Measurements from ENCODE around the gene NTF4. TPM values are rescaled to one million over a fixed set of nuclear protein-coding genes. Genes with fewer than 3 reads are reported as not detected.

The NTF4 gene
- total RNA-seq, 1 donor: not detected

GRCh38 chr19:49017666-49018351, 46.8 kb downstream of the NTF4 start:
- no peaks in the 10 kb centered on the region for H3K79me2 ChIP-seq (ENCODE audit: insufficient read depth, low read length)
- H3K9me3 ChIP-seq (ENCODE audit: low read depth, low read length): no peaks in the 10 kb centered on the region
- H3K4me1 ChIP-seq (ENCODE audit: insufficient read depth, low read length): peaks cover 15% of the 10 kb centered on the region
- DNase-seq (ENCODE audit: insufficient read length, low spot score, missing footprints): peak; percentile 98
- H3K36me3 ChIP-seq (ENCODE audit: insufficient read depth, low read length): peaks cover 13% of the 10 kb centered on the region
- H2AFZ ChIP-seq (ENCODE audit: low read length): peak overlapping the region; percentile 23
- H3K4me3 ChIP-seq (ENCODE audit: insufficient read depth, low read length): peak overlapping the region; percentile 70
- TF ChIP-seq, protein P1, sequence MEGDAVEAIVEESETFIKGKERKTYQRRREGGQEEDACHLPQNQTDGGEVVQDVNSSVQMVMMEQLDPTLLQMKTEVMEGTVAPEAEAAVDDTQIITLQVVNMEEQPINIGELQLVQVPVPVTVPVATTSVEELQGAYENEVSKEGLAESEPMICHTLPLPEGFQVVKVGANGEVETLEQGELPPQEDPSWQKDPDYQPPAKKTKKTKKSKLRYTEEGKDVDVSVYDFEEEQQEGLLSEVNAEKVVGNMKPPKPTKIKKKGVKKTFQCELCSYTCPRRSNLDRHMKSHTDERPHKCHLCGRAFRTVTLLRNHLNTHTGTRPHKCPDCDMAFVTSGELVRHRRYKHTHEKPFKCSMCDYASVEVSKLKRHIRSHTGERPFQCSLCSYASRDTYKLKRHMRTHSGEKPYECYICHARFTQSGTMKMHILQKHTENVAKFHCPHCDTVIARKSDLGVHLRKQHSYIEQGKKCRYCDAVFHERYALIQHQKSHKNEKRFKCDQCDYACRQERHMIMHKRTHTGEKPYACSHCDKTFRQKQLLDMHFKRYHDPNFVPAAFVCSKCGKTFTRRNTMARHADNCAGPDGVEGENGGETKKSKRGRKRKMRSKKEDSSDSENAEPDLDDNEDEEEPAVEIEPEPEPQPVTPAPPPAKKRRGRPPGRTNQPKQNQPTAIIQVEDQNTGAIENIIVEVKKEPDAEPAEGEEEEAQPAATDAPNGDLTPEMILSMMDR (IDR thresholded peaks at IDR 0.05; ENCODE audit: extremely low read depth, low read depth, low read length): peak; percentile 43
- peak overlapping the region; percentile 77 for H3K4me2 ChIP-seq (ENCODE audit: insufficient read depth, low read length)
- H3K27me3 ChIP-seq (ENCODE audit: insufficient read depth, low read length): no peaks in the 10 kb centered on the region
- H4K20me1 ChIP-seq (ENCODE audit: insufficient read depth, low read length): no peaks in the 10 kb centered on the region
- H3K27ac ChIP-seq (ENCODE audit: low read depth, low read length): no peak overlapping the region

GRCh38 chr19:49017041-49017665, 47.5 kb downstream of the NTF4 start, which contains the start of gene LHB:
TSS of gene LHB (minus strand) at chr19:49017091. CDS start at chr19:49017081, 10 bp downstream.
- no peak within 1 kb of the TSS for H2AFZ ChIP-seq (ENCODE audit: low read length)
- H3K4me1 ChIP-seq (ENCODE audit: insufficient read depth, low read length): peaks cover 15% of the 10 kb centered on the region
- peak within 1 kb of the TSS; percentile 70 for H3K4me3 ChIP-seq (ENCODE audit: insufficient read depth, low read length)
- DNase-seq (ENCODE audit: insufficient read length, low spot score, missing footprints): peak; percentile 70
- no peaks in the 10 kb centered on the region for H3K27me3 ChIP-seq (ENCODE audit: insufficient read depth, low read length)
- H3K79me2 ChIP-seq (ENCODE audit: insufficient read depth, low read length): no peaks in the 10 kb centered on the region
- H3K27ac ChIP-seq (ENCODE audit: low read depth, low read length): no peak within 1 kb of the TSS
- peaks cover 20% of the 10 kb centered on the region for H3K36me3 ChIP-seq (ENCODE audit: insufficient read depth, low read length)
- H3K9me3 ChIP-seq (ENCODE audit: low read depth, low read length): no peaks in the 10 kb centered on the region
- H3K4me2 ChIP-seq (ENCODE audit: insufficient read depth, low read length): peak within 1 kb of the TSS; percentile 77
- H4K20me1 ChIP-seq (ENCODE audit: insufficient read depth, low read length): no peaks in the 10 kb centered on the region
- TF ChIP-seq, protein P1 (IDR thresholded peaks at IDR 0.05; ENCODE audit: extremely low read depth, low read depth, low read length): no peak

GRCh38 chr19:49016067-49016839, 48.4 kb downstream of the NTF4 start:
- no peak overlapping the region for H3K4me2 ChIP-seq (ENCODE audit: insufficient read depth, low read length)
- peak; percentile 47 for DNase-seq (ENCODE audit: insufficient read length, low spot score, missing footprints)
- H3K27ac ChIP-seq (ENCODE audit: low read depth, low read length): no peak overlapping the region
- no peaks in the 10 kb centered on the region for H4K20me1 ChIP-seq (ENCODE audit: insufficient read depth, low read length)
- no peaks in the 10 kb centered on the region for H3K27me3 ChIP-seq (ENCODE audit: insufficient read depth, low read length)
- H2AFZ ChIP-seq (ENCODE audit: low read length): no peak overlapping the region
- no peak overlapping the region for H3K4me3 ChIP-seq (ENCODE audit: insufficient read depth, low read length)
- H3K9me3 ChIP-seq (ENCODE audit: low read depth, low read length): no peaks in the 10 kb centered on the region
- peaks cover 26% of the 10 kb centered on the region for H3K36me3 ChIP-seq (ENCODE audit: insufficient read depth, low read length)
- TF ChIP-seq, protein P1 (IDR thresholded peaks at IDR 0.05; ENCODE audit: extremely low read depth, low read depth, low read length): no peak
- H3K4me1 ChIP-seq (ENCODE audit: insufficient read depth, low read length): peaks cover 15% of the 10 kb centered on the region
- H3K79me2 ChIP-seq (ENCODE audit: insufficient read depth, low read length): no peaks in the 10 kb centered on the region

Measured in osteoblast (primary cell).